Measurements from ENCODE around the gene CNOT1.

The CNOT1 gene

GRCh38 chr16:58508671-58509251 lies 120.9 kb downstream of the CNOT1 start:
- TF ChIP-seq GATA2 (IDR thresholded peaks at IDR 0.05; ENCODE audit: low read depth, low read length) (no peak), GATA3 (IDR thresholded peaks at IDR 0.05; ENCODE audit: low read depth, low read length) (no peak)

DNA sequence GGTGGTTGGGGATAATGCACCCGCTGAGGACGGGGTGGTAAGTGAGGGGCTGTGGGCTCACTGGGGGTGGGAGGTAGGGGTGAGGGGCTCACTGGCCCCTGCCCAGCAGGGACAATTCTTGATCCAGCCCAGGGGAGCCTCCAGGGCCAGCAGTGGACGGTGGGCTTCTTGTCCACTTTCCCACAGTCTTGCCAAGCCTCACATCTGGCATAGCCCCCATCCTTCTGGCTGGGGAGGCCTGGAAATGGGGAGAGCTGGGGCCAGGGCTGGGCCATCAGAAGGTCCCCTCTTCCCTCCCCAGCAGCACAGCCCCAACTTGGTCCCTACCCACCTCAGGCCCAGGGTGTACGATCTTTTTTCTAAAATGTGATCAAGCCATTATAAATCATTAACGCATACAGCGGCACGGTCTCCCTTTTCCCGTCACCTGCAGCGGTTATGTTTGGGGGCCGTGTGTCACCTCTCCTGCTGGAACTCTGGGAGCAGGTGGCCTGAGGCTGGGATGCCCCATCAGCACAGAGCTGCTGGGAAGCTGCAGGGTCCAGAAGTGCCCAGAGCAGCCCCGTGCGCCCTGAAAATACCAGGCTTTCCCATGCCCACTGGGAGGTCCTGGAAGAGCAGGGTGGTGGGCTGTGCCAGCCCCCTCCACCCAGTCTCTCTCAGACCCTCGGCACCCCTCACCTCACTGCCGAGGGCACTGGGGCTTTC lies 121.5 kb downstream of the CNOT1 start:
- TF ChIP-seq GATA2 (IDR thresholded peaks at IDR 0.05; ENCODE audit: low read depth, low read length) = no peak
- TF ChIP-seq GATA3 (IDR thresholded peaks at IDR 0.05; ENCODE audit: low read depth, low read length) = no peak

DNA sequence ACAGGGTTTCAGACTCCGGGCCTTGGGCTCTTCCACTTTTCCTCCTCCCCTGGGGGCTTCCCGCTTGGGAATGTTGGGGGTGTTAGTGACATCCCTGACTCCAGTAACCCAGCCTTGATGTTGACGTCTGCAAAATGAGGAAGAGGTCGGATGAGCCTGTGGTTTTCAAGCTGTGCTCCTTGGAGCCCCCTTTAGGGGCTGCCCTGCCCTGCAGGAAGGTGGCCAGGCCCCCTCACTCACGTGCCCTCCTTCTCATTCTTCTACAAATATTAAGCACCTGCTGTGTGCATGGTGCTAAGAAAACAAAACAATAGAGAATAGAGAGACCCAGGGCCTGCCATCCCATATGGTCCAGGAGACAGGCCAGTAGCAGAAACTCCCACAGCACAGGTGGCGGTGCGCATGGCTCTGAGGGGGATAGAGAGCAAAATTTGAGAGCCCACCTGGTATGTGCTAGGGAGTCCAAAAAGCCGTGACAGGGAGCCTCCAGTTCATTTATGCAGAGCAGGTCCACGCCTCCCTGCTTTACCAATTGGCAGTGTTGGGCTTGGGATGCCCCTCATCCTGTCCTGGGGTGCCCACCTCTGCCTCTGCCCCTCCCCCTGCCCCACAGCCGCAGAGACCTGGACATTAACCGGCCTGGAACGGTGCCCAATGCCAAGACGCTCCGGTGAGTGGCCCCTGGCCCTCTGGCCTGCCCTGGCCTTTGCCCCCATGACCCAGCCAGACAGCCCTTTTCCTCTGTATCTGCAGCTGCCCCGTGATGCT lies 122.2 kb downstream of the CNOT1 start:
- no peak for TF ChIP-seq GATA3 (IDR thresholded peaks at IDR 0.05; ENCODE audit: low read depth, low read length)
- no peak for TF ChIP-seq GATA2 (IDR thresholded peaks at IDR 0.05; ENCODE audit: low read depth, low read length)

GRCh38 chr16:58506241-58507194 lies 123.1 kb downstream of the CNOT1 start:
- TF ChIP-seq GATA3 (IDR thresholded peaks at IDR 0.05; ENCODE audit: low read depth, low read length) = no peak

DNA sequence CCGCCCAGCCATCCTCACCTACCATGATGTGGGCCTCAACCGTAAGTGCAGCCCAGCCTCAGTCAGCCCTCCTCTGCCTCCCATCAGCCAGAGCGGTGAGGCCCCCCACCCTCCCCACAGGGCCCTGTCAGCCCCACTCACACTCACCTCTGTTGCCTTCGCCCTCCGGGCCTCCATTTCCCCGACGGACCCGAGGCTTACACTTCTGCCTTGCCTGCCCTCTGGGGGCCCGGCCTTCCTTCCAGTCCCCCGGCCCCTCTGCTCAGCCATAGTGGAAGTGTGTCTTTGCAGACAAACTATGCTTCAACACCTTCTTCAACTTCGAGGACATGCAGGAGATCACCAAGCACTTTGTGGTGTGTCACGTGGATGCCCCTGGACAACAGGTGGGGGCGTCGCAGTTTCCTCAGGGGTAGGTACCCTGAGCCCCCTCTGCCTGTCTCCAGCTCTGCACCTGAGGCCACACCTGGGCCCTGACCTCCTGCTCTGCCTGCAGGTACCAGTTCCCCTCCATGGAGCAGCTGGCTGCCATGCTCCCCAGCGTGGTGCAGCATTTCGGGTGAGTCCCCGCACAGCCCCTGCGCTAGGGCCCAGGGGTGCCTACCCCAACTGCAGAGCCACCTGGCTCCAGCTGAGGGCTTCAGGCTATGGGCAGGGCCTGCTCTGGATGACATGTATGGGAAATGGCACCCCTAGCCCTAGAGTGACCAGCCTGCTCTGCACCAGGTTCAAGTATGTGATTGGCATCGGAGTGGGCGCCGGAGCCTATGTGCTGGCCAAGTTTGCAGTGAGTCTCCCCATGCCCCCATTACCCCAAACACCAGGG lies 125.5 kb downstream of the CNOT1 start:
- no peak for TF ChIP-seq GATA3 (IDR thresholded peaks at IDR 0.05; ENCODE audit: low read depth, low read length)
- no peak for TF ChIP-seq GATA2 (IDR thresholded peaks at IDR 0.05; ENCODE audit: low read depth, low read length)

DNA sequence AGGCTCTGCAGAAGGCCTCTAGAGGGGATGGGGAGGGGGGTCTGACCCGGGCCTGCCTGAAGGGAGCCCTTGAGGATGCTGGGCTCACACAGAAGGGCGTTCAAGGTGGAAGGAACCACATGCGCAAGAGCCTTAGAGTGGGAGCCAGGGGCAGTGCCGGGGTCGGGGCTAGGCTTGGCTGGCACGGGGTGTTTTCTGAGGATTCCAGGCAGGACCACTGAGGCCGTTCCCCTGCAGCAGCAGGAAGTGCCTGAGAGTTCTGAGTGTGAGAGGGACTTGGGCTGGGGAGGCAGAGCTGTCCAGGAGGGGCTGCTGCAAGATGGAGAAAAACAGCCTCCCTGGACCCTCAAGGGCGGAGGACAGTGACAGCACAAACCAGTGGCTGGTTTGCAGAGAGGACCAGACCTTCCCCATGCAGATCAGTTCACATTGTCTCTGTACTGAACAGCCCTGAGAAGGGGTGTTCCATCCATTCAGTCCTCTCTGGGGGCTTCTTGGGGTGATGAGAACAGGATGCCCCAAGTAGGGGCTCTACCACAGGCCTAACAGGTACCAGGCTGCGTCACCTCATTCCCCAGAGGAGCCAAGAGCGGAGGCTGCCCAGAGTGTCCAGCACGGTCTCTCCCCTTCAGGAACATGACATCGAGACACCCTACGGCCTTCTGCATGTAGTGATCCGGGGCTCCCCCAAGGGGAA lies 126.3 kb downstream of the CNOT1 start:
- TF ChIP-seq GATA2 (IDR thresholded peaks at IDR 0.05; ENCODE audit: low read depth, low read length) = no peak
- TF ChIP-seq GATA3 (IDR thresholded peaks at IDR 0.05; ENCODE audit: low read depth, low read length) = no peak

- TF ChIP-seq GATA2 (IDR thresholded peaks at IDR 0.05; ENCODE audit: low read depth, low read length) = no peak
- TF ChIP-seq GATA3 (IDR thresholded peaks at IDR 0.05; ENCODE audit: low read depth, low read length) = no peak
Measured at GRCh38 chr16:58502217-58502921, 127.3 kb downstream of the CNOT1 start.

GRCh38 chr16:58501242-58502131 lies 128.1 kb downstream of the CNOT1 start:
- TF ChIP-seq GATA3 (IDR thresholded peaks at IDR 0.05; ENCODE audit: low read depth, low read length) (no peak), GATA2 (IDR thresholded peaks at IDR 0.05; ENCODE audit: low read depth, low read length) (no peak)

DNA sequence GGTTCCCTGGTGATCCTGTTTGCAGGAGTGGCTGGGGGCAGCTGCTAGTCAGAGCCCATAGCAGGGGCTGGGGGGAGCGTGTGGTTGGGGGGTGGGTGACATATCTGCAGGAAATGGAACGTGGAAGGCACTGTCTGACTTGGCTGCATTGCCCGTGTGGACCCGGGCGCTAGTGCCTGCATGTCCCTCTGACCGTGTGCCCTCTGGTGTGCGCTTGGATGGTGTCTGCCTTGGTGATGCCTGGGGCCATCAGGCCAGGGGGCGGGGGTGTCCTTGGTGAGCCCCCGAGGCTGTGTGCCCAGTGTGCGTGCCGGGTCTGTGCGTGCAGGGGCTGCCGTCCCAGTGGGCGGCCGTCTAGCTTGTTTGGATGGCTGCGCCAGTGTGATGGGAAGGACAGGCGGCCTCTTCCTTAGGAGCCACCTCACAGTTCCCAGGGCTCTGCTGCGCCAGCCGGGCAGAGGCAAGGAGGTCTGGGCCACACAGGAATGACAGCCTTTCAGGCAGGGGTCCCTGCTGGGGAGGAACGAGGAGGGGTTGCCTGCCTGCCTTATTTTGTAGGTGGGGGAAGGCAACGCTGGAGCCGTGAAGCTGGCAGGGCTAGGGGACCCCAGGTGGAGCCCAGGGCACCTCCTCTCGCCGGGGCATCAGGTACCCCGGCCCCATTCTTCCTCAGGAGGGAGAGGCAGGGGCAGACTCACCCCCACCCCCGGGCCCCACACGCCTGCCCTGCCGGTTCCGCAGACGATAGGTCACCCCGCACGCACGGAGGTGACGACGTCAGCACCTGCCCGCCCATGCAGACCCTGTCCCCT lies 129.0 kb downstream of the CNOT1 start:
- TF ChIP-seq GATA2 (IDR thresholded peaks at IDR 0.05; ENCODE audit: low read depth, low read length) = no peak
- TF ChIP-seq GATA3 (IDR thresholded peaks at IDR 0.05; ENCODE audit: low read depth, low read length) = no peak

DNA sequence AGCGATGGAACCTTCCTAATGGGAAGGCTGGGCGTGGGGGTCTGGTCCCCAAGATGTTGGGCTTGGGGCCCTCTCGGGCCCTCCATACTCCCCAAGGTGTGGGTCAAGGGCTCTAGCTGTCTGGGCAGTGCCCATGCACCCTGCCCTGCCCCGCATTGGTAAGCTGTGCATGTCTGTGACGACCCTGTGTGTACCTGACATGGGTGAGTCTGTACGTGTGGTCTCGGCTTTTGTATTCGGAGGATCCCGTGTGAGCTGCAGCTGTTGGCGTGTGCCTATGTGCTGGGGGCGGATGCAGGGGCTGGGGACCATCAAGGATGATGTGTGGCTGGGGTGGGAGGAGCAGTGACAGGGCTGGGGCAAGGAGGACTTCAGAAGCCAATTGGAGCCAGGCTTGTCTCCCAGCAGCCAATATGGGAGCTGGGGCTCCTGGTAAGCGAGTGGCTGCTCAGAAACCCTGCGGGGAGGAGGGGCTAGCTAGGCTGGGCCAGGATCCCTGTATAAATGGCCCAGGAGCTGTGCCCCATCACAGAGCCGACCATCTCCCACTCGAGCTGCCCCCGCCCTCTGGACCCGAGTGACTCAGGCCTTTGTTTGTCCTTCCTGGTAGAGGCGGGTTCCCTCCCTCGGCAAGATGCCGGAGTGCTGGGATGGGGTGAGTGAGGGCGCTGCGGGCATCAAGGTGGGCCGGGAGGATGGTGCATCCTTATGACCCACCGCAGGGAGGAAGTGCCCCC lies 129.8 kb downstream of the CNOT1 start, which contains the start of gene NDRG4:
Gene NDRG4 (plus strand): TSS at position 529 of the 737 bp plus-strand sequence. CDS start 106 bp downstream, at position 635.
- no peak for TF ChIP-seq GATA2 (IDR thresholded peaks at IDR 0.05; ENCODE audit: low read depth, low read length)
- TF ChIP-seq GATA3 (IDR thresholded peaks at IDR 0.05; ENCODE audit: low read depth, low read length) = no peak
